GM19240 (cell line): ENCODE data around the gene QSOX2.

Experiments
- DNase-seq: peaks from one replicate; pipeline ENCODE4 v3.0.0; 2011; ENCODE audit warnings: low spot score; ENCODE audit not compliant: insufficient read length

Gene QSOX2

DNA sequence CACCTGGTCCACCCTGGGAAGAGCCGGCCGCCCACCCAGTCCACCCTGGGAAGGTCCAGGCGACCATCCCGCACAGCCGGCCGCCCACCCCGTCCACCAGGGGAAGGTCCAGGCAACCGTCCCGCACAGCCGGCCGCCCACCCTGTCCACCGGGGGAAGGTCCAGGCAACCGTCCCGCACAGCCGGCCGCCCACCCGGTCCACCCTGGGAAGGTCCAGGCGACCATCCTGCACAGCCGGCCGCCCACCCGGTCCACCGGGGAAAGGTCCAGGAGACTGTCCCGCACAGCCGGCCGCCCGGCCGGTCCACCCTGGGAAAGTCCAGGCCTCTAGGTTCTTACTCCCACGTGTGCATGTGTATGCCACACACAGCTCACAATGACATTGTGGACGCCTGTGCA is 6.7 kb upstream of the QSOX2 start:
- no peak for DNase-seq

DNA sequence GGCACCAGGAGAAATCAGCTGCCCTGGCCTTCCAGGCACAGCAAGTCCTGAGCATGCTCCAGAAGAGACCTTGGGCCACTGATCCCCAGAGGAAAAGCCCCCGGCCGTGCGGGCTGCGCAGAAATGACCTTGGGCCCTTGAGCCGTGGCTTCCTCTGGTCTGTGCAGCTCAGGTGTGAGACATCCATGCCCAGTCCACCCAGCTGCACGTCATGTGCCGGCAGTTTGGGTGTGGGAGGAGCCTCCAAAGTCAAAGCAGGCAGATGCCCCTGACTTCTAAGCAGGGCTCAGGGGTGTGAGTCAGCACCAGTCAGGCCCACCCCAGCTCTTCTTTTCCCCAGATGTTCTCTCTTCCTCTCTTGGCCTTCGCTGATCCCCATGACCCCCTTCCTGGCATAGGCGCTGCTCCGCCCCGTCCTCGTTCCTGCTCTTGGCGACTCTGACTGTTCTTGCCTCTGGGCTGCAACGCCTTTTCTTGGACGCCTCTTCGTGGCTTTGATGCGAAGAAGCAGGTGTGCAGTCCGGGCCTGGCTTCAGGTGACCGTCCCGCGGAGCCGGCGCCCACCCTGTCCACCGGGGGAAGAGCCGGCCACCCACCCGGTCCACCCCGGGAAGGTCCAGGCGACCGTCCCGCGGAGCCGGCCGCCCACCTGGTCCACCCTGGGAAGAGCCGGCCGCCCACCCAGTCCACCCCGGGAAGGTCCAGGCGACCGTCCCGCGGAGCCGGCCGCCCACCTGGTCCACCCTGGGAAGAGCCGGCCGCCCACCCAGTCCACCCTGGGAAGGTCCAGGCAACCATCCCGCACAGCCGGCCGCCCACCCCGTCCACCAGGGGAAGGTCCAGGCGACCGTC is 5.9 kb upstream of the QSOX2 start:
- DNase-seq: no peak

DNA sequence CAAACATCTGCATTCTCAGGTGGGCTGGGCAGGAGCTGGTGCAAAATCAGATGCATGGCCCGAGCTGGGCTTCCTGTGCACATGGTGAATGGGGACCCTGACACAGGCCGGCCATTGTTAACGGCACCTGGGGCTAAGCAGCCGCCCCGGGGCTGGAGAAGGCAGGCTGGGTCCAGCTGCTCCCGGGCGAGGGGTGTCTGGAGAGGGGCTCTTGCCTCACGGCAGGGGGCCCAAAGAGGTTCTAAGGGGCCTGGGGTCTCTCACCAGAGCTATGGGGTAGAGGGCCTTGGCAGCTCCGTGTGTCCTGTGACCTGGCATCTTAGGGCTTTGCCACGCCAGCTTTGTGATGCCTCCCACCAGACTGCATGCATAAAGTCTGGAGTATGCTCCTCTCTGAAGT is 5.1 kb upstream of the QSOX2 start:
- DNase-seq: no peak

DNA sequence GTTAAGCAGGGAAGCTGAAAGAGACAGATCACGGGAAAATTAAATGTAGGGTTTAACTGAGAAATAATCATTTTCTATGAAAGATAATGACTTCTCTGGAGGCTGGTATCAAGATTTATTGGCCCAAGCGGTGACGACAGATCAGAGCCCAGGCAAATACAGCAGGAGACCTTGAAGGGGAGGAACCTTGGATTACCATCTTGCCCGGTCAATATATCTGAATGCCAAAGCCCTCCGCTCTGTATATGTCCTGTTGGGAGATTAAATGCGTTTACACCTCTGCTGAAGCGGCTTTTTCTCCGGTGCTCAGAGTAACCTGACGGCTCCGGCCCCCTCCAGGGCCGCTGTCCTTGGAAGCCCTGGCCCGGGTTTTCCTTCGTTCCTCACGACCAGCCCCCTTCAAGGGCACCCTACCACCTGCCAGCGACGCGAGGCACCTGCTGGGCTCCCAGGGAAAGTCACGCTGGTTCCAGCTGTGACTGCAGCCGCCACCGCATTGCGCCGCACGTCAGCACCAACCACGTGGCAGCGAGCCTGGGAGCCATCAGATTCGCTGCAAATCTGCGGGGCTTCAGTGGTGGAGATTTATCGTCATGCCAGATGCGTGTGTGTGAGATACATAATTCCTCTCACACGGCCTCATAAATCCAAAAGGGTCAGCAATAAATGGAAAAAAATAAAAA is 4.4 kb upstream of the QSOX2 start:
- DNase-seq: no peak

DNA sequence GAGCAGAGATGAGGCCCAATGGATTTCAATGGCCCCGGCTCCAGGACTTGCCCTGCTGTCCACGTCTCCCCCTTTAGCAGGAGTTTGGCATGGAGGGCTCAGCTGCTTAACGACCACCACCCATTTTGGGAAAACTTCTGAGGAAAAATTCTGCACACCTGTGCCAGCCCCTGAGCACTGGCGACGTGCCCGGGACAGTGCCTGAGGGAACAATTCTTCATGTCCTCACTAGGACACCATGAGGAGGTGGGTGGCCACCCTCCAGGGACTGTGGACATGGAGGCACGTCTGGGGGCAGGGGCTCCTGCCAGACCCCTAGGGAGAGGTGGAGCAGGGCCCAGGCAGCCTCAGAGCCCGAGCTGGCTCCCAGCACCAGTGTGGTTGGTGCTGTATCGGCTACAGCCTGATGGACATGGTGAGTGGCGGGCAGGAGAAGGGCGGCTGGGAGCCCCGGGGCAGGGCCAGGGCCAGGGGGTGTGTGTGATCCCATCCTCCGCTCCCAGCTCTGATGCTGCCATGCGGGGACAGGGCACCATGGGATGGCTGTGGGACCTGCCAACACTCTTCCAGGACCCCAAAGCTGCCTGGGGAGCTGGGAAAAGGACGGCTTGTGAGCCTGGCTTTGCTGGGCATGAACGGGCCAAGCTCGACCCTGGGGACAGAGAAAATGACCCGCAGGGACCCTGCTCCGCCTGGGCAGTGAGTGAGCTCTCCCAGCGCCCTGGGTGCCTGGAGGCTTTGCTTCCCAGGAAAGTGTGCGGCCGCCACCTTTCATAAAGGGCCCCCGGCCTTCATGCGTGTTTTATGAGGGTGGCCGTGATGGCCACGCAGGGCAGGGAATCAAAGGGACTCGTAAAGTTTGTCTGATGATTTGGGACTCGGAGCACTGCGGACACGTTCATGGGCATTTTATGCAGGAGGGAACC is 3.6 kb upstream of the QSOX2 start:
- no peak for DNase-seq

DNA sequence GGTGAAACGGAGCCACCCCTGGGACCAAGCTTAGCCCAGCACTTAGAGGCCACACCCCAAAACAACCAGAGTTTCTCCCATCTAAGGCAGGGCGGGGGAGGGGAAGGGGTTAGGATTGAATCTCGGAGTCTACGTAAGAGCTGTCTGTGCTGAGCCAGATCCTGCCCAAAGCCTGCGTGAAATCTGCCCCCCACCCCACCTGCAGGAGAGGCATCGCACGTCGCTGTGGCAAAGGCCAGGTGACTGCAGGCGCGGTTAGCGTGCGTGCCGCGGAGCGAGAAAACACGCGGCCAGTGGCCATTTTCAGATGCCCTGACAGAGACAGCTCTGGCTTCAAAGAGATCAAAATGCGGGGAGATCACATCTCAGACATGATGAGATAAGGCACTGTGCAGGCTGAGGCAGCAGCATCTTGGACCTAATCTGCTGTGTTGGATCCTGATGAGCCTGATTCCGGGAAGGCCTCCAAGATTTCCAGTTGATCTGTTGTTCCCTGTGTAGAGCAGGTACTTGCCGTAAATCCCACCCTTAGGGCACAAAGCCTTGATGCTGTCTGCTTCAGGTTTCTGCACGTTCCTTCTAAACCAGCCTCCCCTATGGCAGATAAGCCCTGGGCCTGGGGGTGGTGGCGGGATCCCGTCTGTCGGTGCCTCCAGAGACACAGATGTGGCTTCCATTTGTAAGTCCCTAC is 2.5 kb upstream of the QSOX2 start:
- no peak for DNase-seq

DNA sequence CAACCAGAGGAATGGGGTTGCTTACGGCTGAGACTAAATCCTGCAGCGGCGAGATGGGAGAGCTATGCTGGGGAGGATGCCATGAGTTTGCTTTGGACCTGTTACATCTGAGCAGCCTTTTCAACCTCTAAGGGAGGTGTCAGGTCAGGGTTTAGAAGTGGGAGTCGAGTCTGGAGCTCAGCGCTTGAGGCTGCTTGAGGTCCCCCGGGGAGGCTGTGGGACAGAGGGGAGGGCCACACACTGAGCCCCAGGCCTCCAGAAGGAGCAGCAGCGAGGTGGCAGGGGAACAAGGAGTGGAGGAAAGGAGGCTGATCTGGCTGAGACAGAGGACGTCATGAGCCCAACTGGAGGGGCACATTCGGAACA is 1.9 kb upstream of the QSOX2 start:
- no peak for DNase-seq

GRCh38 chr9:136246849-136247550 is 1.4 kb upstream of the QSOX2 start:
- no peak for DNase-seq

DNA sequence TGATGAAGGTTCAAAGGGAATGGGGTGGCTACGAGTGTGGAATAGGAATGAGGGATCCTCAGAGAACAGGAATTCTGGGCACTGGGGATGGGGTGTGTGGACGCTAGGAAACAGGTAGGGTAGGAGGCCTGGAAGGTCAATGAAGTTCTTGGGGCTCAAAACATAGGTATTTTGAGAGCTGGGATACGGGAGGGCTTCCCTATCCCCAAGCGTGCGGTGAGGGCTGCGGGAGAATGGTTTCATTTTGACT is 718 bp downstream of the QSOX2 start:
- DNase-seq: no peak

- peak; percentile 57 for DNase-seq
Measured at GRCh38 chr9:136244122-136244968, 1.3 kb downstream of the QSOX2 start.

GRCh38 chr9:136243631-136244030 is 2.0 kb downstream of the QSOX2 start:
- peak; percentile 41 for DNase-seq

GRCh38 chr9:136242918-136243525 is 2.6 kb downstream of the QSOX2 start:
- no peak for DNase-seq

DNA sequence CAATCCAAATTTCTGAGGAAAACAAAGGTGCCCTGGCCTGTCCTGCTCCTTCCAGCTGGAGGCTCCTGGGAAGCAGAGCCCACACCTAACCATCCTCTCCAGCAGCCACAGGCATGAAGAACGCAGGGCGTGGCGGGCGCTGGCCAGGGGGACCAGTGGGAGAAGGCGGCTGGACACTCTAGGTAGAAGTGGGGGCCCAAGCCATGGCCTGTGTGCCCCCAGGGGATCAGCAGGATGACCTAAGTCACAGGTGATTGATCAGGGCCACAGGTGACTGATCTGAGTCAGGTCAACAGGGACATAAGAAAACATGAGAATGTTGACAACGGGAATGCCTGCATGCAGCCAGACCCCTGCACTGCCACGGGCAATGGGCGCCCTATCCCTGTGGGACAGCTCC is 3.4 kb downstream of the QSOX2 start:
- no peak for DNase-seq

GRCh38 chr9:136241542-136241941 is 4.1 kb downstream of the QSOX2 start:
- no peak for DNase-seq

DNA sequence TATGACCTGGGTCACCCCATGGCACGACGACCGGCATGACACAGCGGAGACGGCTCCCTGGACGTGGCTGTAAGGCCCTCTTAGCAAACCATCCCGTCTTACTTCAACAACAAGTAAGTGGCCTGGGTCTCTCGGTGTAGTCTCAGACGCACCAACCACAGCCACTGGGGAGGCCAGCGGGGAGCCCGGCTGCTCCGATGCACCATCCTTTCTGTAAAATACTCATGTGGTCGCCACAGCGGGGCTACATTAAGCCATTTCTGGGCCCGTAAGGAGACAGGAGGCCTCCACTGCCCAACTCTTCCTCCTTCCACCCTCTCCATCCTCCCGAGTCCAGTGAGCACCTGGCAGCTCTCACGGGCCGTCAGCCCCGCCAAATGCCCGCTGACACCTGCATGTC is 4.7 kb downstream of the QSOX2 start:
- DNase-seq: no peak

DNA sequence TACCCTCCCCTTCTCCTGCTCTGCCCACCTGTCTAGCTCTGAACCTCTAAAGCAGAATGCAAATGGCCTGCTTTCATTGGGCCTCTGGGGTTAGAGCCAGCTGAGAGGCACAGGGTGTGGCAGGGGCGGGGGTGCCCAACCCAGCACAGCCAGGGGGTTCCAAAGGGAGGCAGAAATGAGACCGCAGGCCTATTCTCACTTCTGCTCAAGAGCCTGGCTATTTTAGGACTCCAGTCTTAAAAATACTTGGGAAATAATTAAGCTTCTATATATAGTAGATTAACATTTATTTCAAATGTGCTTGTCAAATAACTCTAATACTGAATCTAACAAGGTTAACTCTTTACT is 5.7 kb downstream of the QSOX2 start:
- DNase-seq: no peak

DNA sequence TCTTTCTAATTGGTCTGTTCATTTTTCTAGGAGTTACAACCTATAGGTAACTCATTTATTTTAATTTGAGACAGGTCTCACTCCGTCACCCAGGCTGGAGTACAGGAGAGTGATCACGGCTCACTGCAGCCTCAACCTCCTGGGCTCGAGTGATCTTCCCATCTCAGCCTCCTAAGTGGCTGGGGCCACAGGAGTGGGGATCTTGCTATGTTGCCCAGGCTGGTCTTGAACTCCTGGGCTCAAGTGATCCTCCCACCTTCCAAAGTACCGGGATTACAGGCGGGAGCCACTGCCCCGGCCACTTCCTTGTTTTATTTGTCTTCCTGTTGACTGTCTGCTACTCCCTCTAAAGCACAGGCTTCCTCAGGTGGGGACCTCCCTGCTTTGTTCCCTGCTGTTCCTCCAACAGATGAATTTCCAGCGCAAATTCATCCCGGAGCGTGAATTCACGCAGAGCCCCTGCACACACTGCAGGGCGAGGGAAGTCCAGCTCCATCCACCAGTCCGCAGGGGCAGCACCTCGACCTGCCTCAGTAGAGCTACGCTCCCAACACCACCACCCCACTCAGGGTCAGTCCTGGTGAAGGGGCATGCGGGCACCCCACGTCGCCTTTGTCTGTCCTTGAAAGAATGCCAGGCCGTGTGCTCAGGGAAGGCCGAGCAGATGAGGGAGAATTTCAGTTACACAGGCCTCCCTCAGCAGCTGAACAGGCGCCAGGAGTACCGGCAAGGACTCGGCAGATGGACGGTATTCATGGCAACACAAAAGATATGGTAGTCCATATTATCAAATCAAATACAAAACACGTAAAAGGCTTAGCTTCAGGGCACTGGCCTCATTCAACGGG is 6.3 kb downstream of the QSOX2 start:
- DNase-seq: no peak

DNA sequence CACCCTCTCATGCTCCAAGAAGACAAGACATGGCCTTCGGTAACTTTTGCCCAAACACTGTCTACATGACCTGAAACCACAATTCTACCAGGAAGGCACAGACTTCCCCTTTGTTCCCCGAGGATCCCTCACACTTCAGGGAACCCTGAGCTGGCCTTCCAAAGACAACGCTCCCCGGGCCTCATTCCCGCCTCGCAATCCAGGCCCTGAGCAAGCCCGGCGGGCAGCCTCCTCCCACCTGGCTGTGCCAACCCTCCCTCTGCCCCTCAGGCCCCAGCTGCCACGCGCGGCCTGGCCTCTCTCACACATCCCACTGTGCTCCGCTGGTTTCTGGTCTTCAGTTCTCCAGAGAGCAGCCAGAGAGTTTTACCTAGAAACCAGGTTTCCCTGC is 7.3 kb downstream of the QSOX2 start:
- DNase-seq: no peak
